Left renal cortex interstitium (tissue), 4 donors: ENCODE results near the gene TRIM74. TPM values are rescaled to one million over a fixed set of nuclear protein-coding genes. Genes with fewer than 3 reads are reported as not detected.
"Not testable (repeated sequence)": the region's sequence is repeated elsewhere in the genome, so short reads cannot be mapped to it uniquely, and the experiment has no call there.

Experiments used
- DNase-seq, 4 donors: peaks; one replicate each; pipeline ENCODE4 v3.0.0-alpha.2; 2013; ENCODE audit warnings: low read depth in 4 of 4, low spot score in 2 of 4, missing footprints in 1 of 4
- polyA plus RNA-seq, 4 donors: library from polyadenylated mRNA; unstranded; fragments of 120-200 nt; gene quantifications; one replicate each; pipeline ENCODE4 v1.2.1, GENCODE V29; 2013; ENCODE audit not compliant: insufficient read length in 4 of 4

TRIM74 gene
- 1 to 10 TPM in 2 of 4 donors, under 1 TPM in 2; 0.59 to 3.5 (median 1.6) TPM for polyA plus RNA-seq

GRCh38 chr7:72968980-72969516 lies at the start of gene TRIM74:
Gene TRIM74 (minus strand): TSS chr7:72969466. CDS start chr7:72966157, 3,309 bp downstream.
- not testable (repeated sequence) for DNase-seq

DNA sequence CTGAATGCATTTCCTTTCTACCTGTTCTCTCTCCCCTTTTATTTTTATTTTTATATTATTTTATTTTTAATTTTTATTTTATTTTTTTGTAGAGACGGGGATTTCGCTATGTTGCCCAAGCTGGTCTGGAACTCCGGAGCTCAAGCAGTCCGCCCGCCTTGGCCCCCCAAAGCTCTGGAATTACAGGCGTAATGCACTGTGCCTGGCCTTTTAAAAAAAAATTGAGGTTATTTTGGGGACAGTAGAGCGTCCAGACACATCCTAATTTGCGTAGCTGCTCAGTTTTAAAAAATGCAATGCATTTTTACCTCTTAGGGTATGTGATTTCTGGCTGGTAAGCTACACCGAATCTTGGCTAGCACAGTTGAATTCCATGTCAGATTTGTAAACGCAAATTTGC lies 37.2 kb upstream of the TRIM74 start:
- not testable (repeated sequence) for DNase-seq

- peak in 3 of 4 donors; percentile 65 to 82 (median 70) for DNase-seq
These were observed 36.6 kb upstream of the TRIM74 start for GRCh38 chr7:73005693-73006447.

GRCh38 chr7:73005356-73005692 lies 36.1 kb upstream of the TRIM74 start:
- DNase-seq = not testable (repeated sequence)

GRCh38 chr7:72997887-72998468 lies 28.7 kb upstream of the TRIM74 start:
- DNase-seq = not testable (repeated sequence)

GRCh38 chr7:72997447-72997846 lies 28.2 kb upstream of the TRIM74 start:
- DNase-seq = not testable (repeated sequence)

GRCh38 chr7:72995484-72995883 lies 26.2 kb upstream of the TRIM74 start:
- DNase-seq = not testable (repeated sequence)

- DNase-seq = not testable (repeated sequence)
These were observed 21.1 kb upstream of the TRIM74 start for GRCh38 chr7:72990146-72990913.

DNA sequence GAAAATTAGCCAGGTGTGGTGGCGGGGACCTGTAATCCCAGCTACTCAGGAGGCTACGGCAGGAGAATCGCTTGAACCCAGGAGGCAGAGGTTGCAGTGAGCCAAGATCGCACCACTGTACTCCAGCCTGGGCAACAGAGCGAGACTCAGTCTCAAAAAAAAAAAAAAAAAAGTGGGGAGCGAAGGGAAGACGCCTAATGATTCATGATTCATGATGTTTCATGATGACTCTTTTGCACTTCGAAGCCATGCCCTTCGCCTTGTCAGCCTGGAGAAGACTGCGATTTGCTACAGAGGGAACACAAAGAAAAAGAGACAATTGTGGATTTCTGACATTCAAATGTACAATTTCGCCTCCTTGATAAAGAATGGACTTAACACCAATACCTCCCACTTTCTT lies 12.8 kb upstream of the TRIM74 start:
- DNase-seq = not testable (repeated sequence)

- not testable (repeated sequence) for DNase-seq
These were observed 11.1 kb upstream of the TRIM74 start for GRCh38 chr7:72980382-72980781.

DNA sequence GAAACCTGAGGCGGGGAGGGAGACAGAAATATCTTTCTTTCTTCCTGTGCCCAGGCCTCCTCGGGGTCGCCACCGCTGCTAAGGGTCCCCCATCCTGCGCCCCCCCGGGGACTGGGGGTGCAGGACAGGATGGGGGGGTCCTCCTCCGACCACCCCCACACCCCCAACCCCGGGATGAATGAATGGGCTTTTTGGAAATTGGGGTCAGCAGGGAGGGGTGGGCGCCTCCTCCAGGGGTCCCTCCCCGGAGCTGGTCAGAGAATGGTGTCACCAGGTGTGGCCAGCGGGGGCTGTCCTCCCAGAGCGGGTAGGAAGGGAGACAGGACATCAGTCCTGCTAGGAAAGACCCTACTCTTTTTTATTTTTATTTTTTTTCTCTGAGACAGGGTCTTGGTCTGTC lies 7.2 kb upstream of the TRIM74 start:
- not testable (repeated sequence) for DNase-seq

DNA sequence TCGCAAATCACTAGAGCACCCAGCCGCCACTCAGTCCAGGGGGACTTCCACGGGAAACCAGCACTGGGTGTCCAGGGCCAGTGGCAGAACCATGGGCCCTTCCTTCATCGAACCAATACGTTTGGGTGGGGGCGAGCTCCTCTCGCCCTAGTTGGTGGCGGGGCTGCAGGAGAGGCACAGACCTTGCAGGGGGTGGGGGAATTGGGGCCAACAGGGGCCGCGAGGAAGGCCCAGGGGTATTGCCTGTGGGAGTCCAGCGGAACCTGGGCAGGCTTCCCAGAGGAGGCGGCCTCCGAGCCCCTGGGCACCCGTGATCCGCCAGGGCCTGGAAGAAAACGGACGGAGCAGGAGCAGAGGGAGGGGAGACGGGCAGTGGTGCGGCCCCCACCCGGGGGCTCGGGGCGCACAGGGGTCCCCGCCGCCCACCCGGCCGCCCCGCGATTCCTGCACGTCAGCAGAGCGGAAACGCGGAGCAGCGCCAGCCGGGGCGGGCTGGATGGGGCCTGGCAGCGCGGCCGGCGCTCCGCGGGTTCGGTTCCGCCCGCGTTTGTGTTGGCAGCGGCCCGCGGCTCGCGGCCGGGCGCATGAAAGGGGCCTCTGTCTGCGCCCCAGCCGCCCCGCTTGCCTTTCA lies 6.5 kb upstream of the TRIM74 start:
- not testable (repeated sequence) for DNase-seq

- DNase-seq = not testable (repeated sequence)
These were observed 5.5 kb upstream of the TRIM74 start for GRCh38 chr7:72974781-72975180.

- DNase-seq = not testable (repeated sequence)
These were observed 2.2 kb upstream of the TRIM74 start for GRCh38 chr7:72971505-72971904.

DNA sequence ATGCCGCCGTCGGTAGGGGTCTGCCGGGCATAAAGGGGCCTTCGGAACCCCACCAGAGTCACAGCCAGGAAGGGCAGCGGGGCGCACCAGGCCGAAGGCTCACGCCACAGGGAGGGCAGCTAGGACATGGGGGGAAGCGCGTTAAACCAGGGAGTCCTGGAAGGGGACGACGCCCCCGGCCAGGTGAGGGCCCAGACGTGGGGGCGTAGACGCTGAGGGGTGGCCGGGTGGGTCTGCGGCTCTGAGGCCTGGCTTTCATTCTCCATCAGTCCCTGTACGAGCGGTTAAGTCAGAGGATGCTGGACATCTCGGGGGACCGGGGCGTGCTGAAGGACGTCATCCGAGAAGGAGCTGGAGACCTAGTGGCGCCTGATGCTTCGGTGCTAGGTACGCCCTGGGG lies 422 bp upstream of the TRIM74 start:
- not testable (repeated sequence) for DNase-seq

GRCh38 chr7:72966892-72967291 lies 2.4 kb downstream of the TRIM74 start:
- DNase-seq = not testable (repeated sequence)

DNA sequence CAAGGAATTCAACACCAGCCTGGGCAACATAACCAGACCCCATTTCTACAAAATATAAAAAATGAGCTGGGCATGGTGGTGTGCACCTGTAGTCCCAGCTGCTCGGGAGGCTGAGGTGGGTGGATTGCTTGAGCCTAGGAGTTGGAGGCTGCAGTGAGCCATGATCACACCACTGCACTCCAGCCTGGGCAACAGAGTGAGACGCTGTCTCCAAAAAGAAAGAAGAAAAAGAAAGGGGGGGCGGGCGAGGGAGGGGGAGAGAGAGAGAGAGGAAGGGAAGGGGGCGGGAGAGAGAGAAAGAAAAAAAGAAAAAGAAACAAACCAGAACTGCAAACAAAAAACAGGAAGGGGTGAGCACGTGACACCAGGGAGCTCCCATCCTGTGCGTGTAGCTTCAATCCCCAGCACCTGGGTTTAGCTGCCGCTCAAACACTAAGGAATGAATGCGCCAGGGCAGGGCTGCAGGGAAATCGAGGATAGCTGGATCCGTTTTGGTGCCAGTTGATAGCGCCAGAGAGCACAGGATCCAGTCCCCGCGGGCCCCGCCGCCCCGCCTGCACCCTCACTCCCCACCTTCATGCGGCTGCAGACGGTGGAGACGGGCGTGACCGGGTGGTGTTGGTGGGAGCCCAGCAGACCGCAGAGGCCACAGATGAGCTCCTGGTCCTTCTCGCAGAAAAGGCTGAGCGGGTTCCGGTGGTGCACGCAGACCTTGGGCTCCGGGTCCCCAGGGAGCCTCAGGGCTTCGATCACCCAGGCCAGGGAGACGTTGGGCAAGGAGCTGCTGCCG lies 3.9 kb downstream of the TRIM74 start:
- DNase-seq = not testable (repeated sequence)

GRCh38 chr7:72963056-72963455 lies 6.2 kb downstream of the TRIM74 start:
- DNase-seq = not testable (repeated sequence)

- not testable (repeated sequence) for DNase-seq
These were observed 8.0 kb downstream of the TRIM74 start for GRCh38 chr7:72961346-72961650.
